Measurements from ENCODE around the gene DACH1. TPM values are rescaled to one million over a fixed set of nuclear protein-coding genes. Genes with fewer than 3 reads are reported as not detected.

DACH1 gene
- total and polyA plus RNA-seq, 4 donors = 1.4 to 42.3 (median 3.7) TPM

DNA sequence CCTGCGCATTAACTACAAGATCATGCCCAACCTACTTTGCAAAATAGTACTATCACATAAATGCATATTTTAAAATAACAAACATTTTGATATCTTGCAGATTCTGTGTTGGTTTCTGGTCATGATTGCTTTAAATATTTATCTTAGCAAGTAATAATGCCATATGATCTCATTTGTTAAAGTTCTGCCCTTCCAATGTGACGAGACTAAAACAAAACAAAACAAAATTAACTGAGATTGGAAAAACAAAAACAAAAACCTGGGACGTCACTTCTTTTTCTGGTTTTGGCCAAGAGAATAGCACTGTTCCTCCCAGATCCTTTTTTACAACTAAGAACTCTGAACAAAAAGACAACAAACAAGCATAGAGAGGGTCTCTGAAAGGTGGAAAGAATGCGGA, 436.3 kb downstream of the DACH1 start:
- Histone ChIP-seq H3K27ac (ENCODE audit: low read depth in 1 of 2, low read length in 1 of 2) (no peak overlapping the region), H3K4me1 (ENCODE audit: control insufficient read depth in 5 of 5, insufficient read depth in 5 of 5, low read length in 5 of 5) (peaks cover 0 to 5% (median 0%) of the 10 kb centered on the region in 5 donors), H3K36me3 (ENCODE audit: control insufficient read depth in 4 of 4, insufficient read depth in 4 of 4, low read length in 4 of 4) (peaks cover 0 to 3% (median 0%) of the 10 kb centered on the region in 4 donors), H3K9me3 (ENCODE audit: control insufficient read depth in 4 of 4, insufficient read depth in 3 of 4, low read length in 3 of 4) (no peaks in the 10 kb centered on the region), H3K4me3 (no peak overlapping the region), H3K9ac (ENCODE audit: insufficient read depth in 1 of 2, low read length in 2 of 2) (no peak overlapping the region), H3K27me3 (ENCODE audit: control insufficient read depth in 3 of 3, insufficient read depth in 3 of 3, low read length in 2 of 3) (no peaks in the 10 kb centered on the region)
- DNase-seq (peak in 2 of 3 donors; percentile 63 to 76), ATAC-seq (ENCODE audit: insufficient read depth, low FRiP score) (no peak)
- WGBS, 2 donors = 79 to 92% methylated on average over 4 of the region's 4 CpGs
- TF ChIP-seq, protein P1, sequence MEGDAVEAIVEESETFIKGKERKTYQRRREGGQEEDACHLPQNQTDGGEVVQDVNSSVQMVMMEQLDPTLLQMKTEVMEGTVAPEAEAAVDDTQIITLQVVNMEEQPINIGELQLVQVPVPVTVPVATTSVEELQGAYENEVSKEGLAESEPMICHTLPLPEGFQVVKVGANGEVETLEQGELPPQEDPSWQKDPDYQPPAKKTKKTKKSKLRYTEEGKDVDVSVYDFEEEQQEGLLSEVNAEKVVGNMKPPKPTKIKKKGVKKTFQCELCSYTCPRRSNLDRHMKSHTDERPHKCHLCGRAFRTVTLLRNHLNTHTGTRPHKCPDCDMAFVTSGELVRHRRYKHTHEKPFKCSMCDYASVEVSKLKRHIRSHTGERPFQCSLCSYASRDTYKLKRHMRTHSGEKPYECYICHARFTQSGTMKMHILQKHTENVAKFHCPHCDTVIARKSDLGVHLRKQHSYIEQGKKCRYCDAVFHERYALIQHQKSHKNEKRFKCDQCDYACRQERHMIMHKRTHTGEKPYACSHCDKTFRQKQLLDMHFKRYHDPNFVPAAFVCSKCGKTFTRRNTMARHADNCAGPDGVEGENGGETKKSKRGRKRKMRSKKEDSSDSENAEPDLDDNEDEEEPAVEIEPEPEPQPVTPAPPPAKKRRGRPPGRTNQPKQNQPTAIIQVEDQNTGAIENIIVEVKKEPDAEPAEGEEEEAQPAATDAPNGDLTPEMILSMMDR (IDR thresholded peaks at IDR 0.05; ENCODE audit: control extremely low read depth, extremely low read depth) = no peak

DNA sequence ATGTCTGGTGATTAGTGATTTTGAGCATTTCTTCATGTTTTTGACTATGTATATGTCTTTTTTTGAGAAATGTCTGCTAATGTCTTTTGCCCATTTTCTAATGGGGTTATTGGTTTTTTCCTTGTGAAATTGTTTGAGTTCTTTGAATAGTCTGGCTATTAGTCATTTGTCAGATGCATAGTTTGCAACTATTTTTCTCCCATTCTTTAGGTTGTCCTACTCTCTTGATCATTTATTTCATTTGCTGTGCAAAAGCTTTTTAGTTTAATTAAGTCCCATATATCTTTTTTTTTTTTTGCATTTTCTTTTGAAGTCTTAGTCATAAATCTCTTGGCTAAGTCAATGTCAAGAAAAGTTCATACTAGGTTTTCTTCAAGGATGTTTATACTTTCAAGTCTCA, 449.8 kb downstream of the DACH1 start:
- ATAC-seq (ENCODE audit: insufficient read depth, low FRiP score) (no peak), DNase-seq (no peak)
- Histone ChIP-seq H3K4me1 (ENCODE audit: control insufficient read depth in 5 of 5, insufficient read depth in 5 of 5, low read length in 5 of 5) (no peaks in the 10 kb centered on the region), H3K27me3 (ENCODE audit: control insufficient read depth in 3 of 3, insufficient read depth in 3 of 3, low read length in 2 of 3) (no peaks in the 10 kb centered on the region), H3K4me3 (no peak overlapping the region), H3K9me3 (ENCODE audit: control insufficient read depth in 4 of 4, insufficient read depth in 3 of 4, low read length in 3 of 4) (no peaks in the 10 kb centered on the region), H3K36me3 (ENCODE audit: control insufficient read depth in 4 of 4, insufficient read depth in 4 of 4, low read length in 4 of 4) (no peaks in the 10 kb centered on the region), H3K27ac (ENCODE audit: low read depth in 1 of 2, low read length in 1 of 2) (no peak overlapping the region), H3K9ac (ENCODE audit: insufficient read depth in 1 of 2, low read length in 2 of 2) (no peak overlapping the region)
- TF ChIP-seq, protein P1 (IDR thresholded peaks at IDR 0.05; ENCODE audit: control extremely low read depth, extremely low read depth) = no peak

DNA sequence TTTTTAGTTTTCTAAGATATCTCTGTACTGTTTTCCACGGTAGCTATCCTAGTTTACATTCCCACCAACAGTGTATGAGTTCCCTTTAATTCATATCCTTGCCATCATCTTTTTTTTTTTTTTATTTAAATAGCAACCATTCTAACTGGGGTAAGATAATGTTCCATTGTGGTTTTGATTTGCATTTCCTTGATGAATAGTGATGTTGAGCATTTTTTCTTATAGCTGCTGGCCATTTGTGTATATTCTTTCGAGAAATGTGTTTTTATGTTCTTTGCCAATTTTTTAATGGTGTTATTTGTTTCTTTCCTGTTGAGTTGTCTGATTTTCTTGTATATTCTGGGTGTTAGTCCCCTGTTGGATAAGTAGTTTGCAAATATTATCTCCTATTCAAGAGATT, 454.8 kb downstream of the DACH1 start:
- TF ChIP-seq, protein P1 (IDR thresholded peaks at IDR 0.05; ENCODE audit: control extremely low read depth, extremely low read depth) = no peak
- 67 to 78% methylated on average over 2 of the region's 2 CpGs for WGBS, 2 donors

DNA sequence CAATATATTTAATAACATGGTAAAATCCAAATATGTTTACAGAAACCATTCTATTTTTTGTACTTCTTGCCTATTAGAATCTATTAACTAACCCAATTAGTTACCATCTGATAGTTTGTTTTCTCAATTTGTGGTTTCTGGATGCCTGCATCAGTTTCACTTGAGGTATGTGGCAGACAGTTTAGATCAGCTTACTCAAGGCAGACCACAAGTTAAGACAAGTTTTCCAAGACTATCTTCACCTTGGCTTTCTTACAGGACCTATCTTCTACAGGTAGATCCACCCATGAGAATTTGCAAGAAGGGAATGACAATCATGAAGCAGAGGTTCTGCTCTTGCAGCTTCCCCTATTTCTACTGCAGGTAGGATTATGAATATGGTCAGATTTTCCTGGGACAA, 458.6 kb downstream of the DACH1 start:
- H3K4me3 ChIP-seq = no peak overlapping the region
- H3K9me3 ChIP-seq (ENCODE audit: control insufficient read depth in 4 of 4, insufficient read depth in 3 of 4, low read length in 3 of 4) = no peaks in the 10 kb centered on the region
- H3K4me1 ChIP-seq (ENCODE audit: control insufficient read depth in 5 of 5, insufficient read depth in 5 of 5, low read length in 5 of 5) = no peaks in the 10 kb centered on the region
- H3K27ac ChIP-seq (ENCODE audit: low read depth in 1 of 2, low read length in 1 of 2) = no peak overlapping the region
- TF ChIP-seq, protein P1 (IDR thresholded peaks at IDR 0.05; ENCODE audit: control extremely low read depth, extremely low read depth) = no peak
- no peak overlapping the region for H3K9ac ChIP-seq (ENCODE audit: insufficient read depth in 1 of 2, low read length in 2 of 2)
- no peaks in the 10 kb centered on the region for H3K27me3 ChIP-seq (ENCODE audit: control insufficient read depth in 3 of 3, insufficient read depth in 3 of 3, low read length in 2 of 3)
- no peak for ATAC-seq (ENCODE audit: insufficient read depth, low FRiP score)
- no peak for DNase-seq
- no peaks in the 10 kb centered on the region for H3K36me3 ChIP-seq (ENCODE audit: control insufficient read depth in 4 of 4, insufficient read depth in 4 of 4, low read length in 4 of 4)

More for the DNA sequence above, 454.8 kb downstream of the DACH1 start:
- ATAC-seq (ENCODE audit: insufficient read depth, low FRiP score) = no peak
- Histone ChIP-seq H3K9me3 (ENCODE audit: control insufficient read depth in 4 of 4, insufficient read depth in 3 of 4, low read length in 3 of 4) (no peaks in the 10 kb centered on the region), H3K27me3 (ENCODE audit: control insufficient read depth in 3 of 3, insufficient read depth in 3 of 3, low read length in 2 of 3) (no peaks in the 10 kb centered on the region), H3K4me3 (no peak overlapping the region), H3K27ac (ENCODE audit: low read depth in 1 of 2, low read length in 1 of 2) (no peak overlapping the region), H3K4me1 (ENCODE audit: control insufficient read depth in 5 of 5, insufficient read depth in 5 of 5, low read length in 5 of 5) (no peaks in the 10 kb centered on the region), H3K9ac (ENCODE audit: insufficient read depth in 1 of 2, low read length in 2 of 2) (no peak overlapping the region), H3K36me3 (ENCODE audit: control insufficient read depth in 4 of 4, insufficient read depth in 4 of 4, low read length in 4 of 4) (no peaks in the 10 kb centered on the region)
- no peak for DNase-seq
